GM12878 (cell line): ENCODE data around the gene SYCP3. TPM values are rescaled to one million over a fixed set of nuclear protein-coding genes. Genes with fewer than 3 reads are reported as not detected.

Source experiments
- ASH2L ChIP-seq: fragments of 300-600, 200-600 bp; sonication (generic); IDR thresholded peaks from 2 replicates; pipeline ENCODE4 v1.6.1; 2017; ENCODE audit warnings: low read depth, mild to moderate bottlenecking, borderline replicate concordance
- ATF7 ChIP-seq: fragments of 450-650 bp; IDR thresholded peaks from 2 replicates; pipeline ENCODE4 v1.6.1; 2016; ENCODE audit warnings: low read depth, mild to moderate bottlenecking
- BCL11A ChIP-seq: IDR thresholded peaks from 2 replicates; pipeline ENCODE4 v1.6.1; 2011; ENCODE audit warnings: low read depth, low read length
- BHLHE40 ChIP-seq, 2 experiments: fragments of 450-650 bp in 1 of 2; IDR thresholded peaks; 2 replicates each; pipeline ENCODE4 v1.6.1; 2011 to 2017; ENCODE audit warnings: low read depth in 2 of 2, borderline replicate concordance in 1 of 2, improper control_type of control experiment in 1 of 2, low read length in 1 of 2, mild to moderate bottlenecking in 1 of 2
- CBX3 ChIP-seq: fragments of 200-600 bp; sonication (generic); IDR thresholded peaks from 2 replicates; pipeline ENCODE4 v1.6.1; 2016; ENCODE audit warnings: low read depth, borderline replicate concordance
- CREM ChIP-seq: IDR thresholded peaks from 2 replicates; pipeline ENCODE4 v1.6.1; 2014; ENCODE audit warnings: antibody characterized with exemption, low read depth
- FOXK2 ChIP-seq: fragments of 450-650 bp; IDR thresholded peaks from 2 replicates; pipeline ENCODE4 v1.6.1; 2017; ENCODE audit warnings: mild to moderate bottlenecking, moderate library complexity
- FOXM1 ChIP-seq: IDR thresholded peaks from 2 replicates; pipeline ENCODE4 v1.6.1; 2012; ENCODE audit warnings: low read depth, mild to moderate bottlenecking, inconsistent platforms, low read length, moderate library complexity
- IKZF2 ChIP-seq, 2 experiments: fragments of 450-650 bp; IDR thresholded peaks; 2 replicates each; pipeline ENCODE4 v1.6.1; 2017; ENCODE audit warnings: mild to moderate bottlenecking in 2 of 2, moderate library complexity in 2 of 2
- JUND ChIP-seq: IDR thresholded peaks from 2 replicates; pipeline ENCODE4 v1.6.1; 2012; ENCODE audit warnings: low read depth, mild to moderate bottlenecking, low read length, improper control_type of control experiment, moderate library complexity
- KDM1A ChIP-seq: fragments of 200-600 bp; sonication (generic); IDR thresholded peaks from 2 replicates; pipeline ENCODE4 v1.6.1; 2016; ENCODE audit warnings: borderline replicate concordance
- MTA2 ChIP-seq: fragments of 450-650 bp; IDR thresholded peaks from 2 replicates; pipeline ENCODE4 v1.6.1; 2016; ENCODE audit warnings: low read depth, mild to moderate bottlenecking, moderate library complexity
- PML ChIP-seq: IDR thresholded peaks from 2 replicates; pipeline ENCODE4 v1.6.1; 2012; ENCODE audit warnings: low read length, inconsistent platforms
- RBBP5 ChIP-seq: fragments of 200-600 bp; sonication (generic); conservative IDR thresholded peaks from 2 replicates; pipeline ENCODE4 v1.6.1; 2016
- SREBF2 ChIP-seq: IDR thresholded peaks from 2 replicates; pipeline ENCODE4 v1.6.1; 2012; ENCODE audit warnings: mild to moderate bottlenecking, low read length
- polyA plus RNA-seq, 11 experiments: library from polyadenylated mRNA; depleted of rRNA in 4 of 11; unstranded in 6 of 11; stranded (reverse) in 5 of 11; fragments of >200 nt; fragmentation: Nextera tagmentation in 4 of 11; fragmentation: Illumina TruSeq in 1 of 11; extraction: Ambion mirVana in 4 of 11; extraction: Trizol in 1 of 11; gene quantifications; 1 replicate in 1 of 11; 2 replicates in 10 of 11; pipeline versions ENCODE4 v1.2.1 to v1.2.3, GENCODE V29; 2011 to 2016; ENCODE audit warnings: inconsistent platforms in 2 of 11, missing spikeins in 2 of 11, low read depth in 1 of 11
- total RNA-seq, 4 experiments: library from RNA; depleted of rRNA in 3 of 4; stranded (reverse); fragments of >200 nt in 3 of 4; fragmentation: Illumina TruSeq in 1 of 4; extraction: Trizol in 1 of 4; gene quantifications; 2 replicates each; pipeline versions ENCODE4 v1.2.1 to v1.2.3, GENCODE V29; 2013 to 2021
- TF ChIP-seq, protein P1 (sequence below): IDR thresholded peaks from 2 replicates; pipeline ENCODE4 v1.6.1; 2011; ENCODE audit warnings: borderline replicate concordance, low read depth, mild to moderate bottlenecking, moderate library complexity, mixed read lengths, low read length; ENCODE audit not compliant: insufficient read depth; ENCODE audit errors: extremely low read length
- TF ChIP-seq, protein P2 (sequence below): IDR thresholded peaks from 2 replicates; pipeline ENCODE4 v1.6.1; 2011; ENCODE audit warnings: borderline replicate concordance, low read depth, mild to moderate bottlenecking, moderate library complexity, low read length; ENCODE audit not compliant: insufficient read depth, poor library complexity, severe bottlenecking
- TF ChIP-seq, protein P3 (sequence below): fragments of 450-650 bp; IDR thresholded peaks from 2 replicates; pipeline ENCODE4 v1.6.1; 2017; ENCODE audit warnings: mild to moderate bottlenecking, low read depth, inconsistent platforms; ENCODE audit not compliant: poor library complexity, severe bottlenecking
- TF ChIP-seq, protein P4 (sequence below): fragments of 450-650 bp; formaldehyde crosslinking; IDR thresholded peaks from 2 replicates; pipeline ENCODE4 v1.5.0; 2022; ENCODE audit warnings: mild to moderate bottlenecking, missing genetic modification characterization
- TF ChIP-seq, protein P5 (sequence below): fragments of 450-650 bp; IDR thresholded peaks from 2 replicates; pipeline ENCODE4 v1.6.1; 2016; ENCODE audit warnings: mild to moderate bottlenecking

Gene SYCP3
- total and polyA plus RNA-seq, 10 of the 15 experiments (the other 5 are each of a cell fraction or from before 2014, with no cell fraction given) = 0.08 to 0.58 (median 0.21) TPM

DNA sequence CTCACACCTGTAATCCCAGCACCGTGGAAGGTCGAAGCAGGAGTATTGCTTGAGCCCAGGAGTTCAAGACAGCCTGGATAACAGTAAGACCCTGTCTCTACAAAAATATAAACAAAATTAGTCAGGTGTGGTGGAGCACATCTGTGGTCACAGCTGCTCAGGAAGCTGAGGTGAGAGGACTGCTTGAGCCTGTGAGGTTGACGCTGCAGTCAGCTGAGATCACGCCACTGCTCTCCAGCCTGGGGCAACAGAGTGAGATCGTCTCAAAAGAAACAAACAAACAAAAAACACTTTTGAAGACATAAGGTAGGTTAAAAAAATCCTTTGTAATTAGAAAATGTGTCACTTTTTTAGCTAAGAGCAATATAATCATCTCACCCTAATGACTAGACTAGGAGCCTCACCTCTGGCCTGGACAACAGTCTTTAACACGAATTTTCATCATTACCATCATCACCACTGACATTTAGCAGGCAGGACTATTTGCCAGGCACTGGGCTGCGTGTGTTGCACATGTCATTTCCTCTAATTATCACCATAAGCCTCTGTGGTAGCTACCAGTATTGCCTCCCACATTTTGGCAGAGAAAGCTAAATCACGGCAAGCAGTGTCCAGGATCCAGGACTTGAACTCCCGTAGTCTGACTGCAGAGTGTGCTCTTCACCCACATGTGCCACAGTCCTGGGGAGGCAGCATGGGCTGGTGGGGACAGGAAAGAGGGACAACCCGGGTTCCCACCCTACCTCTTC, 4.6 kb upstream of the SYCP3 start (continued):
- TF ChIP-seq, protein P1, sequence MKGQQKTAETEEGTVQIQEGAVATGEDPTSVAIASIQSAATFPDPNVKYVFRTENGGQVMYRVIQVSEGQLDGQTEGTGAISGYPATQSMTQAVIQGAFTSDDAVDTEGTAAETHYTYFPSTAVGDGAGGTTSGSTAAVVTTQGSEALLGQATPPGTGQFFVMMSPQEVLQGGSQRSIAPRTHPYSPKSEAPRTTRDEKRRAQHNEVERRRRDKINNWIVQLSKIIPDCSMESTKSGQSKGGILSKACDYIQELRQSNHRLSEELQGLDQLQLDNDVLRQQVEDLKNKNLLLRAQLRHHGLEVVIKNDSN = no peak
- TF ChIP-seq FOXK2 (0 out of 2 replicates have a peak, but pooled peaks have one; percentile 22), MTA2 (peak; percentile 77), BCL11A (peak; percentile 69), CBX3 (no peak), CREM (peak; percentile 85; the same call in 1 of the 2 replicates), IKZF2 (IDR thresholded peaks at IDR 0.05) (peak in 1 of 2 experiments; percentile 7; a peak in 2 of 4 replicates), ATF7 (peak; percentile 74), RBBP5 (no peak), JUND (no peak), ASH2L (peak; percentile 82; the same call in 1 of the 2 replicates), PML (0 out of 2 replicates have a peak, but pooled peaks have one; percentile 33), SREBF2 (peak; percentile 51; the same call in 1 of the 2 replicates), KDM1A (no peak), BHLHE40 (IDR thresholded peaks at IDR 0.05; ENCODE audit: borderline replicate concordance in 1 of 2, low read depth in 2 of 2, low read length in 1 of 2) (peak; percentile 59 to 78; a peak in 2 of 4 replicates), FOXM1 (peak; percentile 81)
- TF ChIP-seq, protein P2, sequence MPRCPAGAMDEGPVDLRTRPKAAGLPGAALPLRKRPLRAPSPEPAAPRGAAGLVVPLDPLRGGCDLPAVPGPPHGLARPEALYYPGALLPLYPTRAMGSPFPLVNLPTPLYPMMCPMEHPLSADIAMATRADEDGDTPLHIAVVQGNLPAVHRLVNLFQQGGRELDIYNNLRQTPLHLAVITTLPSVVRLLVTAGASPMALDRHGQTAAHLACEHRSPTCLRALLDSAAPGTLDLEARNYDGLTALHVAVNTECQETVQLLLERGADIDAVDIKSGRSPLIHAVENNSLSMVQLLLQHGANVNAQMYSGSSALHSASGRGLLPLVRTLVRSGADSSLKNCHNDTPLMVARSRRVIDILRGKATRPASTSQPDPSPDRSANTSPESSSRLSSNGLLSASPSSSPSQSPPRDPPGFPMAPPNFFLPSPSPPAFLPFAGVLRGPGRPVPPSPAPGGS = peak; percentile 10
- TF ChIP-seq, protein P3, sequence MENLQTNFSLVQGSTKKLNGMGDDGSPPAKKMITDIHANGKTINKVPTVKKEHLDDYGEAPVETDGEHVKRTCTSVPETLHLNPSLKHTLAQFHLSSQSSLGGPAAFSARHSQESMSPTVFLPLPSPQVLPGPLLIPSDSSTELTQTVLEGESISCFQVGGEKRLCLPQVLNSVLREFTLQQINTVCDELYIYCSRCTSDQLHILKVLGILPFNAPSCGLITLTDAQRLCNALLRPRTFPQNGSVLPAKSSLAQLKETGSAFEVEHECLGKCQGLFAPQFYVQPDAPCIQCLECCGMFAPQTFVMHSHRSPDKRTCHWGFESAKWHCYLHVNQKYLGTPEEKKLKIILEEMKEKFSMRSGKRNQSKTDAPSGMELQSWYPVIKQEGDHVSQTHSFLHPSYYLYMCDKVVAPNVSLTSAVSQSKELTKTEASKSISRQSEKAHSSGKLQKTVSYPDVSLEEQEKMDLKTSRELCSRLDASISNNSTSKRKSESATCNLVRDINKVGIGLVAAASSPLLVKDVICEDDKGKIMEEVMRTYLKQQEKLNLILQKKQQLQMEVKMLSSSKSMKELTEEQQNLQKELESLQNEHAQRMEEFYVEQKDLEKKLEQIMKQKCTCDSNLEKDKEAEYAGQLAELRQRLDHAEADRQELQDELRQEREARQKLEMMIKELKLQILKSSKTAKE = peak; percentile 60
- TF ChIP-seq, protein P4, sequence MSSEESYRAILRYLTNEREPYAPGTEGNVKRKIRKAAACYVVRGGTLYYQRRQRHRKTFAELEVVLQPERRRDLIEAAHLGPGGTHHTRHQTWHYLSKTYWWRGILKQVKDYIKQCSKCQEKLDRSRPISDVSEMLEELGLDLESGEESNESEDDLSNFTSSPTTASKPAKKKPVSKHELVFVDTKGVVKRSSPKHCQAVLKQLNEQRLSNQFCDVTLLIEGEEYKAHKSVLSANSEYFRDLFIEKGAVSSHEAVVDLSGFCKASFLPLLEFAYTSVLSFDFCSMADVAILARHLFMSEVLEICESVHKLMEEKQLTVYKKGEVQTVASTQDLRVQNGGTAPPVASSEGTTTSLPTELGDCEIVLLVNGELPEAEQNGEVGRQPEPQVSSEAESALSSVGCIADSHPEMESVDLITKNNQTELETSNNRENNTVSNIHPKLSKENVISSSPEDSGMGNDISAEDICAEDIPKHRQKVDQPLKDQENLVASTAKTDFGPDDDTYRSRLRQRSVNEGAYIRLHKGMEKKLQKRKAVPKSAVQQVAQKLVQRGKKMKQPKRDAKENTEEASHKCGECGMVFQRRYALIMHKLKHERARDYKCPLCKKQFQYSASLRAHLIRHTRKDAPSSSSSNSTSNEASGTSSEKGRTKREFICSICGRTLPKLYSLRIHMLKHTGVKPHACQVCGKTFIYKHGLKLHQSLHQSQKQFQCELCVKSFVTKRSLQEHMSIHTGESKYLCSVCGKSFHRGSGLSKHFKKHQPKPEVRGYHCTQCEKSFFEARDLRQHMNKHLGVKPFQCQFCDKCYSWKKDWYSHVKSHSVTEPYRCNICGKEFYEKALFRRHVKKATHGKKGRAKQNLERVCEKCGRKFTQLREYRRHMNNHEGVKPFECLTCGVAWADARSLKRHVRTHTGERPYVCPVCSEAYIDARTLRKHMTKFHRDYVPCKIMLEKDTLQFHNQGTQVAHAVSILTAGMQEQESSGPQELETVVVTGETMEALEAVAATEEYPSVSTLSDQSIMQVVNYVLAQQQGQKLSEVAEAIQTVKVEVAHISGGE (CRISPR knock-in tag) = no peak
- TF ChIP-seq, protein P5, sequence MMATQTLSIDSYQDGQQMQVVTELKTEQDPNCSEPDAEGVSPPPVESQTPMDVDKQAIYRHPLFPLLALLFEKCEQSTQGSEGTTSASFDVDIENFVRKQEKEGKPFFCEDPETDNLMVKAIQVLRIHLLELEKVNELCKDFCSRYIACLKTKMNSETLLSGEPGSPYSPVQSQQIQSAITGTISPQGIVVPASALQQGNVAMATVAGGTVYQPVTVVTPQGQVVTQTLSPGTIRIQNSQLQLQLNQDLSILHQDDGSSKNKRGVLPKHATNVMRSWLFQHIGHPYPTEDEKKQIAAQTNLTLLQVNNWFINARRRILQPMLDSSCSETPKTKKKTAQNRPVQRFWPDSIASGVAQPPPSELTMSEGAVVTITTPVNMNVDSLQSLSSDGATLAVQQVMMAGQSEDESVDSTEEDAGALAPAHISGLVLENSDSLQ = peak; percentile 52
